Fibroblast of lung (primary cell): ENCODE measurements around the gene PCSK5. TPM values are rescaled to one million over a fixed set of nuclear protein-coding genes. Genes with fewer than 3 reads are reported as not detected.

Experiments used
- DNase-seq, 2 donors: peaks; one replicate each; pipeline versions ENCODE4 v3.0.0 to v3.0.0-alpha.2; 2010; ENCODE audit warnings: low read depth in 2 of 2
- H2AFZ ChIP-seq: 2 replicates; pipeline ENCODE4 v1.5.1; 2012; ENCODE audit warnings: low read length, control low read depth, inconsistent platforms
- H3K27ac ChIP-seq: 2 replicates; pipeline ENCODE4 v1.5.1; 2011; ENCODE audit warnings: low read length, control low read depth; ENCODE audit not compliant: insufficient read depth
- H3K27me3 ChIP-seq: 2 replicates; pipeline ENCODE4 v1.5.1; 2011; ENCODE audit warnings: mild to moderate bottlenecking, low read length; ENCODE audit not compliant: control insufficient read depth, insufficient read depth
- H3K36me3 ChIP-seq: 2 replicates; pipeline ENCODE4 v1.5.1; 2011; ENCODE audit warnings: low read length; ENCODE audit not compliant: control insufficient read depth, insufficient read depth
- H3K4me1 ChIP-seq: 2 replicates; pipeline ENCODE4 v1.5.1; 2011; ENCODE audit warnings: low read length; ENCODE audit not compliant: control insufficient read depth, insufficient read depth; ENCODE audit errors: extremely low read depth
- H3K4me2 ChIP-seq: 2 replicates; pipeline ENCODE4 v1.5.1; 2011; ENCODE audit warnings: low read length, control low read depth; ENCODE audit not compliant: insufficient read depth; ENCODE audit errors: extremely low read depth
- H3K4me3 ChIP-seq, 4 experiments: fragments of 200-600 bp in 1 of 4; sonication (generic) in 1 of 4; replicated peaks in 1 of 4; 2 replicates each; pipeline ENCODE4 v1.5.1; 2011 to 2016; ENCODE audit warnings: low read length in 4 of 4, low read depth in 3 of 4, mild to moderate bottlenecking in 3 of 4, control low read depth in 2 of 4, inconsistent platforms in 1 of 4, mixed read lengths in 1 of 4; ENCODE audit not compliant: insufficient read depth in 1 of 4; ENCODE audit errors: control extremely low read depth in 1 of 4
- H3K79me2 ChIP-seq: 2 replicates; pipeline ENCODE4 v1.5.1; 2012; ENCODE audit warnings: mild to moderate bottlenecking, low read length, inconsistent platforms; ENCODE audit not compliant: control insufficient read depth, insufficient read depth
- H3K9ac ChIP-seq: 2 replicates; pipeline ENCODE4 v1.5.1; 2011; ENCODE audit warnings: mild to moderate bottlenecking, low read length, control low read depth; ENCODE audit not compliant: insufficient read depth
- H3K9me3 ChIP-seq: 2 replicates; pipeline ENCODE4 v1.5.1; 2012; ENCODE audit warnings: low read depth, low read length; ENCODE audit not compliant: control insufficient read depth, insufficient read depth
- H4K20me1 ChIP-seq: 2 replicates; pipeline ENCODE4 v1.5.1; 2011; ENCODE audit warnings: low read length; ENCODE audit not compliant: control insufficient read depth, insufficient read depth; ENCODE audit errors: extremely low read depth
- EZH2 ChIP-seq: IDR thresholded peaks from 2 replicates; pipeline ENCODE4 v1.5.1; 2012; ENCODE audit warnings: low read length, control low read depth, mild to moderate bottlenecking; ENCODE audit errors: missing control alignments
- polyA plus RNA-seq, 2 donors: library from polyadenylated mRNA; depleted of rRNA in 1 of 2; stranded (reverse) in 1 of 2; unstranded in 1 of 2; fragments of >200 nt; gene quantifications; 2 replicates each; pipeline ENCODE4 v1.2.1, GENCODE V29; 2011 to 2012; ENCODE audit warnings: missing spikeins in 1 of 2
- total RNA-seq: library from RNA; depleted of rRNA; stranded (reverse); fragments of >200 nt; gene quantifications from 2 replicates; pipeline ENCODE4 v1.2.1, GENCODE V29; 2014
- TF ChIP-seq, protein P1 (sequence below), 2 donors: IDR thresholded peaks in 1 of 2; conservative IDR thresholded peaks in 1 of 2; 1 replicate in 1 of 2; 2 replicates in 1 of 2; pipeline ENCODE4 v1.5.1; 2011 to 2012; ENCODE audit warnings: low read length in 2 of 2, control low read depth in 1 of 2, inconsistent platforms in 1 of 2, low read depth in 1 of 2, mild to moderate bottlenecking in 1 of 2

PCSK5 gene
- total and polyA plus RNA-seq, 2 donors (not counting 1 experiment from before 2014, with no cell fraction given), result 3.1 to 4.8 TPM

DNA sequence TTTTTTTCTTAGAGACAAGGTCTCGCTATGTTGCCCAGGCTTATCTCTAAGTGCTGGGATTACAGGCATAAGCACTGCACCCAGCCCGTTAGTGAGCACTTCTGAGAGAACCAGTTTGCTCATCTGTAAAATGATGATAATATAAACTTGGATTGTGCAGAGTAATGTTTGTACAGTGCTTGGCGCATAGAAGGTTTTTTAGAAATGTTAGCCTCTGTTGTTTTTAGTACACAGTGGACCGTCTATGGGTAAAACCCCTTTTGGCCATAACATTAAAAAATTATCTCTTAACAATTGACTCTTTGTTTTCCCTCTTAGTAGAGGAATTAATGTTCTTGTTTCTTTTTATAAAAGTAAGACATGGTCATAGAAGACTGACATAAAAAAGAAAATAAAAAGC, 202.1 kb downstream of the PCSK5 start:
- Histone ChIP-seq H3K36me3 (no peaks in the 10 kb centered on the region), H3K27ac (no peak overlapping the region), H3K9ac (no peak overlapping the region), H3K4me1 (no peaks in the 10 kb centered on the region), H3K9me3 (no peaks in the 10 kb centered on the region), H3K79me2 (no peaks in the 10 kb centered on the region), H3K4me2 (no peak overlapping the region), H3K4me3 (no peak overlapping the region), H4K20me1 (no peaks in the 10 kb centered on the region), H3K27me3 (no peaks in the 10 kb centered on the region), H2AFZ (no peak overlapping the region)
- TF ChIP-seq EZH2, result no peak
- TF ChIP-seq, protein P1, sequence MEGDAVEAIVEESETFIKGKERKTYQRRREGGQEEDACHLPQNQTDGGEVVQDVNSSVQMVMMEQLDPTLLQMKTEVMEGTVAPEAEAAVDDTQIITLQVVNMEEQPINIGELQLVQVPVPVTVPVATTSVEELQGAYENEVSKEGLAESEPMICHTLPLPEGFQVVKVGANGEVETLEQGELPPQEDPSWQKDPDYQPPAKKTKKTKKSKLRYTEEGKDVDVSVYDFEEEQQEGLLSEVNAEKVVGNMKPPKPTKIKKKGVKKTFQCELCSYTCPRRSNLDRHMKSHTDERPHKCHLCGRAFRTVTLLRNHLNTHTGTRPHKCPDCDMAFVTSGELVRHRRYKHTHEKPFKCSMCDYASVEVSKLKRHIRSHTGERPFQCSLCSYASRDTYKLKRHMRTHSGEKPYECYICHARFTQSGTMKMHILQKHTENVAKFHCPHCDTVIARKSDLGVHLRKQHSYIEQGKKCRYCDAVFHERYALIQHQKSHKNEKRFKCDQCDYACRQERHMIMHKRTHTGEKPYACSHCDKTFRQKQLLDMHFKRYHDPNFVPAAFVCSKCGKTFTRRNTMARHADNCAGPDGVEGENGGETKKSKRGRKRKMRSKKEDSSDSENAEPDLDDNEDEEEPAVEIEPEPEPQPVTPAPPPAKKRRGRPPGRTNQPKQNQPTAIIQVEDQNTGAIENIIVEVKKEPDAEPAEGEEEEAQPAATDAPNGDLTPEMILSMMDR (conservative IDR thresholded peaks at IDR 0.05 in 1 of 2, IDR thresholded peaks at IDR 0.05 in 1 of 2; ENCODE audit: low read depth in 1 of 2, low read length in 2 of 2), result no peak
- DNase-seq, result no peak

DNA sequence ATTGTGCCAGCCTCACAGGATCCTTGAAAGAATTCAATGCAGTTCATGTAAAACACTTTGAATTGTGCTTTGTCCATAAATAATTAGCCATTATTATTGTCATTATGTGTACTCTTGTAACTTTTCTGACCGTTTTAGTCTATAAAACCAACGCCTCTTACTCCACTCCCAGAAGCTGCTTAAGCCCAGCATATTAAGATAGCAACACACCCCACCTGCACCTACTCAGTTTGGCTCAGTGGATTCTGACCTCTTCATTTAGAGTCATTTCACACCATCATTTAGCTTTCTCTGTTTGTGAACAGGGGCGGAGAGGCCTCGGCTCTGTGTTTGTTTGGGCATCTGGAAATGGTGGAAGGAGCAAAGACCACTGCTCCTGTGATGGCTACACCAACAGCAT, 205.1 kb downstream of the PCSK5 start:
- Histone ChIP-seq H3K4me2 (no peak overlapping the region), H3K4me3 (no peak overlapping the region), H2AFZ (no peak overlapping the region), H3K27ac (no peak overlapping the region), H3K9me3 (no peaks in the 10 kb centered on the region), H3K36me3 (no peaks in the 10 kb centered on the region), H4K20me1 (no peaks in the 10 kb centered on the region), H3K27me3 (no peaks in the 10 kb centered on the region), H3K79me2 (no peaks in the 10 kb centered on the region), H3K9ac (no peak overlapping the region), H3K4me1 (no peaks in the 10 kb centered on the region)
- TF ChIP-seq EZH2, result no peak
- TF ChIP-seq, protein P1 (conservative IDR thresholded peaks at IDR 0.05 in 1 of 2, IDR thresholded peaks at IDR 0.05 in 1 of 2; ENCODE audit: low read depth in 1 of 2, low read length in 2 of 2), result no peak
- no peak for DNase-seq

DNA sequence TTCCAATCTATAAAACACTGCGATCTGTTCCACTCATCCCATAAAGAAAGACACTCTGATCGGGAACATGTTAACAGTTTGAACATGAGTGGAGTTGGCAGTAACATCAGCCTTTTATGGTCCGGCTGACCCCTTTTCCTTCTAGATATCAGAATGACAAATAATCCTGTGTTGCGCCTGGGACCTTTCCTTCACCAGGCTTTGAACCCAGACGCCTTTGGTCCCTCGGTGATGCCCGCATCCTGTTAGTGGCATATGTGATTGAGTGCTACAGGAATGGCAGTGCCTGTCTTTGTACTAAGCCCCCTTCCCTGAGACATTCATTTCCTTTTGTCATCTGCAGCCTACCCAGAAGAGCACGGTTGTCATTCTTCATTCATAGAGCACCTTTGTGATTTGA, 209.0 kb downstream of the PCSK5 start:
- H2AFZ ChIP-seq, result no peak overlapping the region

More for the DNA sequence above, 209.0 kb downstream of the PCSK5 start:
- H4K20me1 ChIP-seq, result no peaks in the 10 kb centered on the region
- no peaks in the 10 kb centered on the region for H3K4me1 ChIP-seq
- H3K9me3 ChIP-seq, result no peaks in the 10 kb centered on the region
- H3K79me2 ChIP-seq, result no peaks in the 10 kb centered on the region
- no peaks in the 10 kb centered on the region for H3K27me3 ChIP-seq
- no peak for TF ChIP-seq EZH2
- TF ChIP-seq, protein P1 (conservative IDR thresholded peaks at IDR 0.05 in 1 of 2, IDR thresholded peaks at IDR 0.05 in 1 of 2; ENCODE audit: low read depth in 1 of 2, low read length in 2 of 2), result no peak
- H3K36me3 ChIP-seq, result no peaks in the 10 kb centered on the region
- H3K9ac ChIP-seq, result no peak overlapping the region
- no peak for DNase-seq
- no peak overlapping the region for H3K4me2 ChIP-seq
- H3K27ac ChIP-seq, result no peak overlapping the region
- H3K4me3 ChIP-seq, result no peak overlapping the region
